Spleen (tissue), 11 donors: Measurements from ENCODE around the gene HEATR5B. TPM values are rescaled to one million over a fixed set of nuclear protein-coding genes. Genes with fewer than 3 reads are reported as not detected.

Experiments
- DNase-seq: peaks from one replicate; pipeline ENCODE4 v3.0.0-alpha.2; 2020
- H3K27ac ChIP-seq, 8 donors: fragments of 200-600 bp; sonication (generic) in 7 of 8; 1 replicate in 4 of 8; 2 replicates in 4 of 8; pipeline versions ENCODE4 v1.5.0 to v1.8.0; 2016 to 2021; ENCODE audit warnings: inconsistent platforms in 4 of 8, mild to moderate bottlenecking in 4 of 8, moderate library complexity in 1 of 8
- H3K27me3 ChIP-seq, 7 donors: fragments of 200-600 bp; sonication (generic) in 6 of 7; replicated peaks in 1 of 7; 1 replicate in 4 of 7; 2 replicates in 3 of 7; pipeline versions ENCODE4 v1.5.0 to v1.8.0; 2016 to 2021; ENCODE audit warnings: inconsistent platforms in 3 of 7, mild to moderate bottlenecking in 1 of 7
- H3K36me3 ChIP-seq, 6 donors: fragments of 200-600 bp; sonication (generic) in 5 of 6; 1 replicate in 4 of 6; 2 replicates in 2 of 6; pipeline versions ENCODE4 v1.5.0 to v1.8.0; 2016 to 2021; ENCODE audit warnings: inconsistent platforms in 2 of 6
- H3K4me1 ChIP-seq, 6 donors: fragments of 200-600 bp; sonication (generic) in 5 of 6; 1 replicate in 3 of 6; 2 replicates in 3 of 6; pipeline versions ENCODE4 v1.5.0 to v1.8.0; 2016 to 2021; ENCODE audit warnings: inconsistent platforms in 3 of 6
- H3K4me3 ChIP-seq, 8 donors: fragments of 200-600 bp; sonication (generic) in 7 of 8; 1 replicate in 4 of 8; 2 replicates in 4 of 8; pipeline versions ENCODE4 v1.5.0 to v1.8.0; 2016 to 2021; ENCODE audit warnings: inconsistent platforms in 4 of 8, mild to moderate bottlenecking in 4 of 8, moderate library complexity in 2 of 8
- H3K9me3 ChIP-seq, 8 donors: fragments of 200-600 bp; sonication (generic) in 7 of 8; 1 replicate in 4 of 8; 2 replicates in 4 of 8; pipeline versions ENCODE4 v1.5.0 to v1.8.0; 2016 to 2021; ENCODE audit warnings: inconsistent platforms in 4 of 8
- CTCF ChIP-seq, 11 experiments: fragments of 200-600 bp in 7 of 11; fragments of 450-650 bp in 4 of 11; sonication (generic) in 4 of 11; IDR thresholded peaks in 8 of 11; conservative IDR thresholded peaks in 3 of 11; 1 replicate in 7 of 11; 2 replicates in 4 of 11; pipeline versions ENCODE4 v1.4.0 to v1.8.0; 2016 to 2021; ENCODE audit warnings: antibody characterized with exemption in 11 of 11, inconsistent platforms in 4 of 11, mild to moderate bottlenecking in 1 of 11
- POLR2A ChIP-seq, 3 donors: fragments of 450-650 bp; IDR thresholded peaks; one replicate each; pipeline ENCODE4 v1.5.1; 2017; ENCODE audit warnings: antibody characterized with exemption in 3 of 3, mild to moderate bottlenecking in 1 of 3
- POLR2AphosphoS5 ChIP-seq, 3 donors: sonication (generic); formaldehyde crosslinking; IDR thresholded peaks; one replicate each; pipeline ENCODE4 v1.5.1; 2017; ENCODE audit warnings: antibody characterized with exemption in 3 of 3
- WGBS, 5 donors: extraction: QIAGEN DNeasy Blood & Tissue Kit in 3 of 5; methylation state at CpG; one replicate each; pipeline versions ENCODE4 v1.1.5 to v1.1.7; 2013 to 2018; 5-methylcytosine and 5-hydroxymethylcytosine counted together
- intact Hi-C: fragments of 100-400 bp; cut with DNase I; formaldehyde crosslinking; loops from one replicate; pipeline ENCODE4 v1.15.0; 2023; ENCODE audit warnings: low total_unique reads
- polyA plus RNA-seq, 3 donors: library from polyadenylated mRNA; stranded (reverse); fragments of 200-250 nt; gene quantifications; one replicate each; pipeline ENCODE4 v1.2.1, GENCODE V29; 2013
- total RNA-seq, 7 donors: library from RNA; depleted of rRNA in 3 of 7; stranded (reverse); fragments of >200 nt in 3 of 7; fragmentation: NEBNext Ultra II Directional in 4 of 7; extraction: Animal tissue kit (Norgen Biotek cat#: 25700) in 4 of 7; gene quantifications; one replicate each; pipeline versions ENCODE4 v1.1.0 to v1.2.1, GENCODE V29; 2016 to 2021
- donor health status: healthy with polysubstance abuse.
- donor health status: DM: no; HTN: no; CAD: no; lungs with moderate emphysema.
- donor health status: DM: no; HTN: no; CAD: no.
- donor health status: Bipolar disorder and iron deficiency.
- donor health status: healthy.
- donor health status: DM: no; HTN: no; CAD: no.
- donor health status: DM: yes; HTN: yes; CAD: no.

HEATR5B gene
- total and polyA plus RNA-seq, 10 donors: 5.5 to 58.2 (median 34.3) TPM

DNA sequence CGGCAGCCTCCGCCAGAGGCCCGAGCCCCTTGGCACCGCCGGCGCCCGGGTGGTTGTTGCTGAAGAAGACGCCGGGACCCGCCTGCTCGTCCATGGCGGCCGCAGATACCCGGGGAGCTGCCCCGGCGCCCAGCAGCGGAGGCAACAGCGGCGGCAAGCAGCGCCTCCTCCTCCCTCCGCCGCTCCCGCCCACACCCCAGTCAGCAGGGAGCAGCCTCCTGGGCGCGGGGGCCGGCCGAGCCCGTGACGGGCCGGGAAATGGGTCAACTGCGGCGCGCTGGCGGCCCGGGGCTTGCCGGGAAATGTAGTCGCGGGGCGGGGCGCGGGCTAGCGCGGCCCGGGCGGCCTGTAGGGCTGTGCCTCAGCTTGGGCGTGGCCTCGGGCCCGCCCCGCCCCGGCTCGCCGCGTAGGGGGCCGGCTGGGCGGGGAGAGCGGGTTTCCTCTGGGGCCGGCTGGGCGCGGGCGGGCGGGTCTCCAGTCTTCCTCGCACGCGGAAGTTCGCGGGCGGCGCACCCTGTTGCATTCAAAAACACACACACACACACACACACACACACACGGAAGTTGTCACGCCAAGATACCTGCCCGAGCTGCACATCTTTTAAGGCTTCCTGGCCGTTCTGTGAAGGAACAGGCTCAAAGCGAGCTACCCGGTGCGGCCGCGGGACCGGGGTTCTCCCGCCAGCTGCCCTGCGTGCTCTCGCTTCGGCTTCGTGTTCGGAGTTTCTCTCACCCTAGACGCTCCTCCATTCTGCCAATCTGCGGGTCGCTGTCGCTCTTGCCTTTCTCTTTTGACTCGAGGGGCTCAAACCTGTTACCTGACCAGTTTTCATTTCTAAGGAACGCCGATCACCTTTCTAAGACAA is 117.6 kb downstream of the HEATR5B start, which contains the start of gene STRN:
Gene STRN (minus strand): TSS at position 167 of the 866 bp plus-strand sequence. CDS start 73 bp downstream, at position 94.
- Histone ChIP-seq H3K36me3 (no peaks in the 10 kb centered on the region), H3K9me3 (no peaks in the 10 kb centered on the region), H3K4me1 (peaks cover 19 to 50% (median 39%) of the 10 kb centered on the region in 6 donors), H3K4me3 (peak within 1 kb of the TSS; percentile 81 to 100 (median 94)), H3K27ac (peak within 1 kb of the TSS; percentile 91 to 97 (median 96)), H3K27me3 (no peaks in the 10 kb centered on the region)
- DNase-seq: peak; percentile 100
- peak in 1 of 11 experiments; percentile 48 for TF ChIP-seq CTCF (IDR thresholded peaks at IDR 0.05 in 8 of 11, conservative IDR thresholded peaks at IDR 0.05 in 3 of 11)
- peak; percentile 92 to 96 (median 96) for TF ChIP-seq POLR2AphosphoS5 (IDR thresholded peaks at IDR 0.05)
- peak; percentile 60 to 84 (median 70) for TF ChIP-seq POLR2A (IDR thresholded peaks at IDR 0.05)
- intact Hi-C loops: no loop called here
- WGBS, 5 donors: 0 to 1% (median 1%) methylated on average over 18 to 91 of the region's 91 CpGs

- H3K9me3 ChIP-seq: no peaks in the 10 kb centered on the region
- no peak for DNase-seq
- TF ChIP-seq POLR2A (IDR thresholded peaks at IDR 0.05) (no peak), POLR2AphosphoS5 (IDR thresholded peaks at IDR 0.05) (no peak), CTCF (IDR thresholded peaks at IDR 0.05 in 8 of 11, conservative IDR thresholded peaks at IDR 0.05 in 3 of 11) (no peak)
- H3K4me1 ChIP-seq: peaks cover 19 to 57% (median 39%) of the 10 kb centered on the region in 6 donors
- 0 to 1% (median 1%) methylated on average over 28 to 38 of the region's 42 CpGs for WGBS, 5 donors
- H3K27me3 ChIP-seq: no peaks in the 10 kb centered on the region
- H3K36me3 ChIP-seq: no peaks in the 10 kb centered on the region
- intact Hi-C loops: no loop called here
- H3K4me3 ChIP-seq: peak overlapping the region; percentile 81 to 100 (median 94)
- peak overlapping the region; percentile 88 to 97 (median 94) for H3K27ac ChIP-seq
Observed at GRCh38 chr2:36965751-36966369, 118.3 kb downstream of the HEATR5B start.

GRCh38 chr2:36965206-36965605 is 119.0 kb downstream of the HEATR5B start:
- 22 to 39% (median 36%) methylated on average over 2 of the region's 2 CpGs for whole genome bisulfite sequencing, 5 donors
- H3K36me3 ChIP-seq: no peaks in the 10 kb centered on the region
- no peaks in the 10 kb centered on the region for H3K9me3 ChIP-seq
- DNase-seq: no peak
- intact Hi-C loops: no loop called here
- no peaks in the 10 kb centered on the region for H3K27me3 ChIP-seq
- H3K27ac ChIP-seq: peak overlapping the region in 6 of 8 donors; percentile 67 to 97 (median 96)
- H3K4me3 ChIP-seq: peak overlapping the region; percentile 81 to 100 (median 94)
- TF ChIP-seq POLR2A (IDR thresholded peaks at IDR 0.05): no peak
- TF ChIP-seq CTCF (IDR thresholded peaks at IDR 0.05 in 8 of 11, conservative IDR thresholded peaks at IDR 0.05 in 3 of 11): no peak
- no peak for TF ChIP-seq POLR2AphosphoS5 (IDR thresholded peaks at IDR 0.05)
- peaks cover 19 to 63% (median 41%) of the 10 kb centered on the region in 6 donors for H3K4me1 ChIP-seq
